ENCODE results near the gene ZDHHC13.

Gene ZDHHC13

GRCh38 chr11:19193916-19194315 is 76.9 kb downstream of the ZDHHC13 start:
- no peaks in the 10 kb centered on the region for H3K36me3 ChIP-seq
- TF ChIP-seq CTCF (IDR thresholded peaks at IDR 0.05): no peak
- no peak for DNase-seq
- H3K4me3 ChIP-seq: no peak overlapping the region
- no peaks in the 10 kb centered on the region for H3K4me1 ChIP-seq
- intact Hi-C loops (cut with DNase I; ENCODE audit: low total_unique reads): no loop called here
- no peak overlapping the region for H3K27ac ChIP-seq
- H3K9me3 ChIP-seq: no peaks in the 10 kb centered on the region
- no peaks in the 10 kb centered on the region for H3K27me3 ChIP-seq

- Histone ChIP-seq H3K36me3 (no peaks in the 10 kb centered on the region), H3K27me3 (no peaks in the 10 kb centered on the region), H3K27ac (no peak overlapping the region), H3K9me3 (no peaks in the 10 kb centered on the region), H3K4me3 (no peak overlapping the region), H3K4me1 (no peaks in the 10 kb centered on the region)
- intact Hi-C loops (cut with DNase I; ENCODE audit: low total_unique reads): no loop called here
- DNase-seq: no peak
- TF ChIP-seq CTCF (IDR thresholded peaks at IDR 0.05): no peak
These were observed 77.8 kb downstream of the ZDHHC13 start for GRCh38 chr11:19194620-19195308.

- intact Hi-C loops (cut with DNase I; ENCODE audit: low total_unique reads): no loop called here
- H3K36me3 ChIP-seq: no peaks in the 10 kb centered on the region
- DNase-seq: no peak
- H3K27ac ChIP-seq: no peak overlapping the region
- TF ChIP-seq CTCF (IDR thresholded peaks at IDR 0.05): no peak
- no peak overlapping the region for H3K4me3 ChIP-seq
- no peaks in the 10 kb centered on the region for H3K27me3 ChIP-seq
- H3K4me1 ChIP-seq: no peaks in the 10 kb centered on the region
- no peaks in the 10 kb centered on the region for H3K9me3 ChIP-seq
These were observed 79.5 kb downstream of the ZDHHC13 start for GRCh38 chr11:19196432-19196831.

GRCh38 chr11:19199048-19199447 is 82.1 kb downstream of the ZDHHC13 start:
- no peaks in the 10 kb centered on the region for H3K27me3 ChIP-seq
- H3K36me3 ChIP-seq: no peaks in the 10 kb centered on the region
- no peak overlapping the region for H3K4me3 ChIP-seq
- no peak overlapping the region for H3K27ac ChIP-seq
- H3K4me1 ChIP-seq: no peaks in the 10 kb centered on the region
- DNase-seq: no peak
- no peak for TF ChIP-seq CTCF (IDR thresholded peaks at IDR 0.05)
- H3K9me3 ChIP-seq: no peaks in the 10 kb centered on the region
- intact Hi-C loops (cut with DNase I; ENCODE audit: low total_unique reads): no loop called here

- no peak overlapping the region for H3K27ac ChIP-seq
- DNase-seq: no peak
- TF ChIP-seq CTCF (IDR thresholded peaks at IDR 0.05): no peak
- H3K36me3 ChIP-seq: no peaks in the 10 kb centered on the region
- H3K4me1 ChIP-seq: no peaks in the 10 kb centered on the region
- H3K27me3 ChIP-seq: no peaks in the 10 kb centered on the region
- no peak overlapping the region for H3K4me3 ChIP-seq
- intact Hi-C loops (cut with DNase I; ENCODE audit: low total_unique reads): no loop called here
- H3K9me3 ChIP-seq: no peaks in the 10 kb centered on the region
These were observed 82.8 kb downstream of the ZDHHC13 start for GRCh38 chr11:19199771-19200170.
